ENCODE data around the gene PKMYT1. TPM values are rescaled to one million over a fixed set of nuclear protein-coding genes. Genes with fewer than 3 reads are reported as not detected.

Gene PKMYT1
- polyA plus RNA-seq, 2 of the 4 experiments (the other 2 are of a cell fraction), result 10.5 to 50.5 TPM

GRCh38 chr16:2926650-2926999 is 53.6 kb downstream of the PKMYT1 start:
- POLR2A ChIA-PET, result interaction anchor here (0.8 to 1.2 kb wide), 4 partner anchors 19 to 59 kb away, joined by 3 to 7 read pairs (median 4); partner anchors contain the start of gene FLYWCH2
- Histone ChIP-seq H3K4me1 (peaks cover 3% of the 10 kb centered on the region; the same call in 1 of the 3 replicates), H3K4me3 (no peak overlapping the region), H3K9me3 (no peaks in the 10 kb centered on the region), H3K4me2 (peak overlapping the region; percentile 71), H3K27ac (0 out of 6 replicates have a peak overlapping the region, but pooled peaks of 1 of the 2 experiments have one; percentile 2)
- no peak for DNase-seq (ENCODE audit: low read depth in 1 of 2, low spot score in 1 of 2)
- CTCF ChIA-PET, result interaction anchor here (0.6 to 9.6 kb wide), 35 partner anchors 11 to 542 kb away, joined by 3 to 190 read pairs (median 5); partner anchors contain the start of genes FLYWCH1, FLYWCH2, KREMEN2 and PAQR4
- WGBS (ENCODE audit: missing lambda C conversion rate), result 73% methylated on average over 5 of the region's 5 CpGs
- FAIRE-seq, result no peak
- TF ChIP-seq MAFK (IDR thresholded peaks at IDR 0.05; ENCODE audit: partially characterized antibody), result peak; percentile 37
- TF ChIP-seq ZC3H11A (IDR thresholded peaks at IDR 0.05), result no peak
- no peak for TF ChIP-seq NR3C1 (IDR thresholded peaks at IDR 0.05)
- no peak for TF ChIP-seq ZSCAN20 (CRISPR knock-in tag; IDR thresholded peaks at IDR 0.05)
- TF ChIP-seq JUN (IDR thresholded peaks at IDR 0.05), result no peak
- no peak for ATAC-seq

GRCh38 chr16:2925951-2926649 is 54.1 kb downstream of the PKMYT1 start:
- CTCF ChIA-PET, result interaction anchor here (0.6 to 9.6 kb wide), 33 partner anchors 10 to 542 kb away, joined by 3 to 190 read pairs (median 5); partner anchors contain the start of genes FLYWCH1, FLYWCH2, KREMEN2 and PAQR4
- TF ChIP-seq EHMT2 (IDR thresholded peaks at IDR 0.05; ENCODE audit: low read depth) (no peak), RARB (CRISPR knock-in tag; IDR thresholded peaks at IDR 0.05) (no peak), KDM1A (IDR thresholded peaks at IDR 0.05; ENCODE audit: low read depth) (no peak), CHD2 (IDR thresholded peaks at IDR 0.05; ENCODE audit: low read length, partially characterized antibody) (no peak), USF2 (IDR thresholded peaks at IDR 0.05) (no peak), BCL3 (IDR thresholded peaks at IDR 0.05) (no peak), RCOR1 (IDR thresholded peaks at IDR 0.05; ENCODE audit: low read depth, low read length) (no peak), MAZ (IDR thresholded peaks at IDR 0.05; ENCODE audit: borderline replicate concordance, low read depth, low read length) (no peak)
- Histone ChIP-seq H3K4me3 (no peak overlapping the region), H3K4me2 (no peak overlapping the region), H3K27ac (no peak overlapping the region), H3K4me1 (peaks cover 3% of the 10 kb centered on the region; the same call in 1 of the 3 replicates), H3K9me3 (no peaks in the 10 kb centered on the region)
- DNase-seq (ENCODE audit: low read depth in 1 of 2, low spot score in 1 of 2) (no peak), FAIRE-seq (no peak), ATAC-seq (no peak)
- WGBS (ENCODE audit: missing lambda C conversion rate), result 75% methylated on average over 9 of the region's 9 CpGs
- POLR2A ChIA-PET, result interaction anchor here (1.2 kb wide), 1 partner anchor 43 kb away, joined by 3 read pairs; the partner anchor contains the start of gene FLYWCH2

- ATAC-seq, result no peak
Observed at GRCh38 chr16:2924901-2925755, 55.1 kb downstream of the PKMYT1 start.

More at GRCh38 chr16:2924901-2925755, 55.1 kb downstream of the PKMYT1 start:
- H3K27ac ChIP-seq, result no peak overlapping the region
- no peak overlapping the region for H3K4me2 ChIP-seq
- TF ChIP-seq POLR2A (IDR thresholded peaks at IDR 0.05; ENCODE audit: low read length) (no peak), EP300 (IDR thresholded peaks at IDR 0.05) (no peak), RFX5 (IDR thresholded peaks at IDR 0.05) (no peak), E2F6 (IDR thresholded peaks at IDR 0.05; ENCODE audit: borderline replicate concordance, low read depth) (no peak), MAFK (IDR thresholded peaks at IDR 0.05; ENCODE audit: partially characterized antibody) (no peak), BCL3 (IDR thresholded peaks at IDR 0.05) (no peak), EHMT2 (IDR thresholded peaks at IDR 0.05; ENCODE audit: low read depth) (no peak)
- FAIRE-seq (no peak), DNase-seq (ENCODE audit: low read depth in 1 of 2, low spot score in 1 of 2) (no peak)
- no peaks in the 10 kb centered on the region for H3K9me3 ChIP-seq
- no peak overlapping the region for H3K4me3 ChIP-seq
- ChIA-PET CTCF (interaction anchor here (0.8 to 9.6 kb wide), 7 partner anchors 8 to 152 kb away, joined by 3 to 190 read pairs (median 3); no protein-coding TSS in a partner anchor), POLR2A (interaction anchor here (1.8 kb wide), 1 partner anchor 20 kb away, joined by 5 read pairs; no protein-coding TSS in a partner anchor)
- WGBS (ENCODE audit: missing lambda C conversion rate), result 89% methylated on average over 31 of the region's 42 CpGs
- peaks cover 3% of the 10 kb centered on the region; the same call in 1 of the 3 replicates for H3K4me1 ChIP-seq

Measured in A549 (cell line).